HepG2 (cell line): ENCODE data around the gene ZBED3. TPM values are rescaled to one million over a fixed set of nuclear protein-coding genes. Genes with fewer than 3 reads are reported as not detected.

Experiments
- ATAC-seq: fragments of 200-7000 bp; cut with Tn5 transposase; 3 replicates; pipeline ENCODE4 v1.9.1; 2020; ENCODE audit warnings: mild to moderate bottlenecking, moderate library complexity
- BruUV-seq: library from RNA; stranded (reverse); fragments of 400-500 nt; replicated peaks from 2 replicates; lab custom pipeline; 2021; lab: Mats Ljungman, UMichigan
- CTCF ChIA-PET: fragments of 300-600 bp; formaldehyde crosslinking; extraction: SDS; loops from one replicate; lab custom pipeline; 2021; ENCODE audit warnings: low total read pairs, inconsistent platforms, low intra/inter-chr PET ratio; lab: Yijun Ruan, JAX
- POLR2A ChIA-PET: fragments of 350-600 bp; sonication (Branson Sonifier 250); formaldehyde crosslinking; loops from one replicate; lab custom pipeline; 2020; ENCODE audit warnings: antibody characterized with exemption, inconsistent platforms; lab: Yijun Ruan, JAX
- DNase-seq: peaks from one replicate; pipeline ENCODE4 v3.0.0-alpha.2; 2015; ENCODE audit warnings: low spot score
- FAIRE-seq: peaks from 3 replicates; lab custom pipeline; 2011; peaks lifted over from hg19 to GRCh38; lab: Jason Lieb, UNC
- H2AFZ ChIP-seq: one replicate; pipeline ENCODE4 v1.6.1; 2011; ENCODE audit warnings: low read length, inconsistent platforms
- H3K27ac ChIP-seq: fragments of 300-600 bp; 3 replicates; pipeline ENCODE4 v1.8.0; 2011; ENCODE audit warnings: mixed run types, mild to moderate bottlenecking, mixed read lengths, low read length, inconsistent platforms; ENCODE audit not compliant: insufficient read depth; ENCODE audit errors: extremely low read length
- H3K27me3 ChIP-seq, 2 experiments: fragments of 200-600 bp in 1 of 2; 2 replicates in 1 of 2; 3 replicates in 1 of 2; pipeline versions ENCODE4 v1.6.0 to v1.8.0; 2011; ENCODE audit warnings: low read length in 2 of 2, mild to moderate bottlenecking in 2 of 2, moderate library complexity in 2 of 2, inconsistent platforms in 1 of 2; ENCODE audit not compliant: insufficient read depth in 2 of 2, control insufficient read depth in 1 of 2
- H3K36me3 ChIP-seq, 2 experiments: fragments of 200-600 bp in 1 of 2; replicated peaks in 1 of 2; 2 replicates in 1 of 2; 3 replicates in 1 of 2; pipeline versions ENCODE4 v1.5.1 to v1.8.0; 2011; ENCODE audit warnings: low read length in 2 of 2, inconsistent platforms in 1 of 2; ENCODE audit not compliant: insufficient read depth in 2 of 2, control insufficient read depth in 1 of 2
- H3K4me1 ChIP-seq: 2 replicates; pipeline ENCODE4 v1.5.1; 2012; ENCODE audit warnings: low read length, inconsistent platforms; ENCODE audit not compliant: insufficient read depth
- H3K4me2 ChIP-seq: 2 replicates; pipeline ENCODE4 v1.6.0; 2011; ENCODE audit warnings: low read depth, low read length, inconsistent platforms
- H3K4me3 ChIP-seq, 3 experiments: fragments of 200-600 bp in 1 of 3; sonication (generic), shearing (Covaris generic) in 1 of 3; replicated peaks in 1 of 3; 2 replicates each; pipeline ENCODE4 v1.5.1; 2011 to 2016; ENCODE audit warnings: low read length in 3 of 3, inconsistent platforms in 2 of 3, low read depth in 2 of 3, mild to moderate bottlenecking in 2 of 3, control low read depth in 1 of 3, mixed read lengths in 1 of 3; ENCODE audit not compliant: insufficient read depth in 1 of 3
- H3K79me2 ChIP-seq: one replicate; pipeline ENCODE4 v1.6.1; 2011; ENCODE audit warnings: low read length, inconsistent platforms; ENCODE audit not compliant: insufficient read depth
- H3K9ac ChIP-seq: 2 replicates; pipeline ENCODE4 v1.6.0; 2011; ENCODE audit warnings: mild to moderate bottlenecking, low read depth, low read length, inconsistent platforms; ENCODE audit not compliant: insufficient read depth
- H3K9me3 ChIP-seq: 2 replicates; pipeline ENCODE4 v1.5.1; 2012; ENCODE audit warnings: mild to moderate bottlenecking, low read length
- H4K20me1 ChIP-seq: 2 replicates; pipeline ENCODE4 v1.6.0; 2011; ENCODE audit warnings: inconsistent platforms, mild to moderate bottlenecking, low read length, moderate library complexity; ENCODE audit not compliant: insufficient read depth
- CBX2 ChIP-seq, 2 experiments: fragments of 200-600 bp in 1 of 2; sonication (generic); formaldehyde crosslinking in 1 of 2; IDR thresholded peaks; 2 replicates each; pipeline versions ENCODE4 v1.7.0 to v1.8.1; 2018 to 2022; ENCODE audit warnings: low read depth in 2 of 2, low read length in 1 of 2, mild to moderate bottlenecking in 1 of 2, missing genetic modification reagents in 1 of 2
- HDAC2 ChIP-seq: sonication (generic); formaldehyde crosslinking; IDR thresholded peaks from 2 replicates; pipeline ENCODE4 v1.4.0; 2020; ENCODE audit warnings: missing genetic modification reagents
- KLF6 ChIP-seq: IDR thresholded peaks from 2 replicates; pipeline ENCODE4 v1.8.0; 2016; ENCODE audit warnings: missing biosample characterization, missing genetic modification reagents
- RFX5 ChIP-seq: IDR thresholded peaks from 2 replicates; pipeline ENCODE4 v1.6.1; 2011; ENCODE audit warnings: low read depth, low read length, improper control_type of control experiment
- TFE3 ChIP-seq: IDR thresholded peaks from 2 replicates; pipeline ENCODE4 v1.6.1; 2016
- ZFAT ChIP-seq: sonication (generic); formaldehyde crosslinking; conservative IDR thresholded peaks from 2 replicates; pipeline ENCODE4 v1.8.1; 2023; ENCODE audit warnings: missing genetic modification reagents, inconsistent platforms
- ZKSCAN5 ChIP-seq: sonication (generic); formaldehyde crosslinking; IDR thresholded peaks from 2 replicates; pipeline ENCODE4 v1.5.1; 2020; ENCODE audit warnings: mild to moderate bottlenecking, missing genetic modification reagents
- ZUFSP ChIP-seq: sonication (generic); formaldehyde crosslinking; IDR thresholded peaks from 2 replicates; pipeline ENCODE4 v1.9.0; 2021; ENCODE audit warnings: missing genetic modification reagents, mild to moderate bottlenecking, borderline replicate concordance
- WGBS: methylation state at CpG from one replicate; pipeline ENCODE4 v1.1.6; 2017; ENCODE audit warnings: low lambda C conversion rate; 5-methylcytosine and 5-hydroxymethylcytosine counted together
- in situ Hi-C: cut with HindIII; loops from 2 replicates; pipeline ENCODE4 v1.10.0; 2017; ENCODE audit warnings: low pct_unique_long_range_greater_than_20kb; ENCODE audit not compliant: extremely low pct_ligation_motif_present
- intact Hi-C: fragments of 100-400 bp; cut with micrococcal nuclease; formaldehyde crosslinking; loops from one replicate; pipeline ENCODE4 v1.10.0; 2022; ENCODE audit not compliant: unreplicated experiment
- polyA plus RNA-seq, 8 experiments: library from polyadenylated mRNA; depleted of rRNA in 3 of 8; stranded (reverse) in 7 of 8; unstranded in 1 of 8; fragments of >200 nt; fragmentation: Illumina TruSeq in 4 of 8; extraction: Trizol in 4 of 8; gene quantifications; 2 replicates each; pipeline versions ENCODE4 v1.2.1 to v1.2.3, GENCODE V29; 2011 to 2016; ENCODE audit warnings: low read depth in 4 of 8, missing spikeins in 1 of 8, mixed read lengths in 1 of 8; ENCODE audit not compliant: insufficient read depth in 1 of 8
- total RNA-seq, 5 experiments: library from RNA; depleted of rRNA; stranded (reverse); fragments of >200 nt; fragmentation: Illumina TruSeq; extraction: Trizol; gene quantifications; 2 replicates each; pipeline ENCODE4 v1.2.3, GENCODE V29; 2016; ENCODE audit warnings: low read depth in 1 of 5

The ZBED3 gene
- total and polyA plus RNA-seq, 2 of the 13 experiments (the other 11 are each of a cell fraction or from before 2014, with no cell fraction given) = 2.3 to 8.1 TPM

GRCh38 chr5:77103457-77103856, 16.4 kb upstream of the ZBED3 start:
- no peaks in the 10 kb centered on the region; a peak in 1 of 5 replicates for H3K36me3 ChIP-seq
- no peak overlapping the region for H3K27ac ChIP-seq
- ATAC-seq = no peak
- H3K9me3 ChIP-seq = no peaks in the 10 kb centered on the region
- no peak overlapping the region for H3K4me3 ChIP-seq
- intact Hi-C loops (no loop called here), in situ Hi-C loops (no loop called here)
- ChIA-PET POLR2A (no interaction called here), CTCF (no interaction called here)
- no peaks in the 10 kb centered on the region for H3K79me2 ChIP-seq
- H3K9ac ChIP-seq = no peak overlapping the region
- H3K27me3 ChIP-seq = no peaks in the 10 kb centered on the region
- no peak for DNase-seq
- FAIRE-seq = no peak
- WGBS = 91% methylated on average over 1 of the region's 1 CpG
- no peaks in the 10 kb centered on the region for H3K4me1 ChIP-seq
- no peak for TF ChIP-seq TFE3 (CRISPR knock-in tag)
- TF ChIP-seq RFX5 = no peak
- TF ChIP-seq ZUFSP (CRISPR knock-in tag) = no peak
- no peak for TF ChIP-seq ZFAT
- no peak for TF ChIP-seq CBX2 (IDR thresholded peaks at IDR 0.05; ENCODE audit: low read depth, low read length)
- TF ChIP-seq CBX2 (CRISPR knock-in tag; IDR thresholded peaks at IDR 0.05; ENCODE audit: low read depth) = no peak
- TF ChIP-seq KLF6 (CRISPR knock-in tag) = no peak
- no peak for TF ChIP-seq HDAC2 (CRISPR knock-in tag)
- no peak for TF ChIP-seq ZKSCAN5
- no TSS peak for BruUV-seq
- H4K20me1 ChIP-seq = no peaks in the 10 kb centered on the region
- no peak overlapping the region for H3K4me2 ChIP-seq
- H2AFZ ChIP-seq = no peak overlapping the region
